HEK293 (cell line): ENCODE measurements around the gene AEN.
A peak's percentile ranks its signal among the peaks of the same experiment; 100 is the strongest.
"Not testable (repeated sequence)": the region's sequence is repeated elsewhere in the genome, so short reads cannot be mapped to it uniquely, and the experiment has no call there.

ENCODE experiments used
- CTCF ChIA-PET: fragments of 350-600 bp; formaldehyde crosslinking; extraction: SDS; loops from one replicate; lab custom pipeline; 2021; ENCODE audit warnings: antibody characterized with exemption; lab: Yijun Ruan, JAX
- POLR2A ChIA-PET: fragments of 300-600 bp; formaldehyde crosslinking; extraction: SDS; loops from one replicate; lab custom pipeline; 2020; ENCODE audit warnings: antibody characterized with exemption, inconsistent platforms; lab: Yijun Ruan, JAX
- H3K27ac ChIP-seq: fragments of 200-500 bp; sonication (Bioruptor generic); 2 replicates; pipeline ENCODE4 v1.5.1; 2014; ENCODE audit warnings: low read depth, low read length, control low read depth, inconsistent platforms; ENCODE audit errors: extremely low read depth
- H3K36me3 ChIP-seq, 2 experiments: fragments of 200-500 bp in 1 of 2; sonication (Bioruptor generic) in 1 of 2; 1 replicate in 1 of 2; 2 replicates in 1 of 2; pipeline ENCODE4 v1.5.1; 2014 to 2017; ENCODE audit warnings: inconsistent platforms in 2 of 2, low read length in 2 of 2; ENCODE audit not compliant: control insufficient read depth in 2 of 2, insufficient read depth in 1 of 2
- H3K4me1 ChIP-seq: fragments of 200-500 bp; sonication (Bioruptor generic); 2 replicates; pipeline ENCODE4 v1.5.1; 2014; ENCODE audit warnings: mild to moderate bottlenecking, low read length, inconsistent platforms; ENCODE audit not compliant: control insufficient read depth, insufficient read depth
- H3K4me3 ChIP-seq: 2 replicates; pipeline ENCODE4 v1.5.1; 2011; ENCODE audit warnings: low read depth, mild to moderate bottlenecking, control low read depth, low read length, moderate library complexity
- H3K9me3 ChIP-seq: fragments of 200-500 bp; sonication (Bioruptor generic); 2 replicates; pipeline ENCODE4 v1.5.1; 2014; ENCODE audit warnings: low read depth, low read length, inconsistent platforms; ENCODE audit not compliant: control insufficient read depth, insufficient read depth
- AEBP2 ChIP-seq: fragments of 450-650 bp; formaldehyde crosslinking; IDR thresholded peaks from 2 replicates; pipeline ENCODE4 v1.5.1; 2016; ENCODE audit warnings: missing biosample characterization, missing genetic modification characterization, borderline replicate concordance
- BCL11B ChIP-seq: fragments of 450-650 bp; formaldehyde crosslinking; IDR thresholded peaks from 2 replicates; pipeline ENCODE4 v1.5.1; 2016; ENCODE audit warnings: low read depth, missing biosample characterization, missing genetic modification characterization
- IKZF3 ChIP-seq: fragments of 450-650 bp; IDR thresholded peaks from 2 replicates; pipeline ENCODE4 v1.5.0; 2018; ENCODE audit warnings: missing biosample characterization, mild to moderate bottlenecking, missing genetic modification characterization, moderate library complexity
- KLF16 ChIP-seq: fragments of 450-650 bp; formaldehyde crosslinking; IDR thresholded peaks from 2 replicates; pipeline ENCODE4 v1.5.1; 2017; ENCODE audit warnings: missing biosample characterization, missing genetic modification characterization
- KLF9 ChIP-seq: fragments of 450-650 bp; formaldehyde crosslinking; IDR thresholded peaks from 2 replicates; pipeline ENCODE4 v1.5.1; 2016; ENCODE audit warnings: missing biosample characterization, missing genetic modification characterization, low read depth
- PRDM1 ChIP-seq: fragments of 450-650 bp; formaldehyde crosslinking; IDR thresholded peaks from 2 replicates; pipeline ENCODE4; 2016; ENCODE audit warnings: missing biosample characterization, missing genetic modification characterization
- RBAK ChIP-seq: fragments of 450-650 bp; formaldehyde crosslinking; IDR thresholded peaks from 2 replicates; pipeline ENCODE4 v1.5.1; 2016; ENCODE audit warnings: missing biosample characterization, missing genetic modification characterization
- SCRT1 ChIP-seq: fragments of 450-650 bp; formaldehyde crosslinking; IDR thresholded peaks from 2 replicates; pipeline ENCODE4 v1.5.1; 2016; ENCODE audit warnings: missing biosample characterization, missing genetic modification characterization, borderline replicate concordance
- ZBTB21 ChIP-seq: fragments of 450-650 bp; formaldehyde crosslinking; IDR thresholded peaks from 2 replicates; pipeline ENCODE4 v1.5.1; 2017; ENCODE audit warnings: missing biosample characterization, missing genetic modification characterization
- ZNF174 ChIP-seq: fragments of 450-650 bp; formaldehyde crosslinking; IDR thresholded peaks from 2 replicates; pipeline ENCODE4 v1.5.0; 2017; ENCODE audit warnings: missing biosample characterization, mild to moderate bottlenecking, missing genetic modification characterization
- ZNF19 ChIP-seq: fragments of 450-650 bp; formaldehyde crosslinking; IDR thresholded peaks from 2 replicates; pipeline ENCODE4; 2016; ENCODE audit warnings: missing biosample characterization, missing genetic modification characterization, low read depth
- ZNF239 ChIP-seq: fragments of 450-650 bp; formaldehyde crosslinking; IDR thresholded peaks from 2 replicates; pipeline ENCODE4 v1.5.1; 2016; ENCODE audit warnings: missing biosample characterization, missing genetic modification characterization
- ZNF426 ChIP-seq: fragments of 450-650 bp; formaldehyde crosslinking; IDR thresholded peaks from 2 replicates; pipeline ENCODE4 v1.5.1; 2017; ENCODE audit warnings: missing biosample characterization, missing genetic modification characterization, mild to moderate bottlenecking, inconsistent platforms, moderate library complexity
- ZNF529 ChIP-seq: fragments of 450-650 bp; formaldehyde crosslinking; IDR thresholded peaks from 2 replicates; pipeline ENCODE4 v1.5.1; 2017; ENCODE audit warnings: missing genetic modification characterization, missing biosample characterization; ENCODE audit not compliant: insufficient replicate concordance
- ZNF561 ChIP-seq: fragments of 450-650 bp; IDR thresholded peaks from 2 replicates; pipeline ENCODE4 v1.5.1; 2018; ENCODE audit warnings: missing biosample characterization, missing genetic modification characterization, borderline replicate concordance
- ZNF624 ChIP-seq: fragments of 450-650 bp; formaldehyde crosslinking; IDR thresholded peaks from 2 replicates; pipeline ENCODE4 v1.5.1; 2017; ENCODE audit warnings: missing biosample characterization, missing genetic modification characterization
- ZNF629 ChIP-seq: fragments of 450-650 bp; formaldehyde crosslinking; IDR thresholded peaks from 2 replicates; pipeline ENCODE4 v1.5.1; 2017; ENCODE audit warnings: missing biosample characterization, missing genetic modification characterization
- ZNF670 ChIP-seq: fragments of 450-650 bp; formaldehyde crosslinking; IDR thresholded peaks from 2 replicates; pipeline ENCODE4 v1.5.1; 2016; ENCODE audit warnings: missing biosample characterization, missing genetic modification characterization, low read depth
- ZNF747 ChIP-seq: fragments of 450-650 bp; formaldehyde crosslinking; IDR thresholded peaks from 2 replicates; pipeline ENCODE4 v1.5.1; 2016; ENCODE audit warnings: missing biosample characterization, missing genetic modification characterization
- TF ChIP-seq, protein P1 (sequence below): fragments of 450-650 bp; formaldehyde crosslinking; IDR thresholded peaks from 2 replicates; pipeline ENCODE4 v1.5.1; 2016; ENCODE audit warnings: missing biosample characterization, missing genetic modification characterization
- TF ChIP-seq, protein P2 (sequence below): fragments of 450-650 bp; formaldehyde crosslinking; IDR thresholded peaks from 2 replicates; pipeline ENCODE4 v1.5.1; 2017; ENCODE audit warnings: missing biosample characterization, missing genetic modification characterization

The AEN gene

GRCh38 chr15:88632797-88633196 is 11.7 kb downstream of the AEN start:
- H3K9me3 ChIP-seq, H3K27ac ChIP-seq, H3K4me1 ChIP-seq, H3K4me3 ChIP-seq, CTCF ChIA-PET: not testable (repeated sequence)
- H3K36me3 ChIP-seq: peaks cover 70 to 74% of the 10 kb centered on the region in 2 experiments
- POLR2A ChIA-PET: interaction anchor here (0.8 to 1.3 kb wide), 3 partner anchors 9 to 165 kb away, joined by 3 to 8 read pairs (median 4); partner anchors contain the start of genes AEN, MRPL46 and MRPS11
- peak; percentile 63 for TF ChIP-seq PRDM1

GRCh38 chr15:88634449-88634848 is 13.3 kb downstream of the AEN start:
- H3K9me3 ChIP-seq: no peaks in the 10 kb centered on the region
- ChIA-PET POLR2A (interaction anchor here (0.6 kb wide), 1 partner anchor 586 kb away, joined by 3 read pairs; no protein-coding TSS in a partner anchor), CTCF (interaction anchor here (0.5 to 1.2 kb wide), 2 partner anchors 19 to 25 kb away, joined by 3 to 5 read pairs; no protein-coding TSS in a partner anchor)
- peaks cover 57 to 58% of the 10 kb centered on the region in 2 experiments for H3K36me3 ChIP-seq
- peaks cover 6% of the 10 kb centered on the region; the same call in 1 of the 2 replicates for H3K4me1 ChIP-seq
- no peak overlapping the region for H3K27ac ChIP-seq
- TF ChIP-seq IKZF3 (tag by site-specific recombination): no peak
- TF ChIP-seq, protein P1, sequence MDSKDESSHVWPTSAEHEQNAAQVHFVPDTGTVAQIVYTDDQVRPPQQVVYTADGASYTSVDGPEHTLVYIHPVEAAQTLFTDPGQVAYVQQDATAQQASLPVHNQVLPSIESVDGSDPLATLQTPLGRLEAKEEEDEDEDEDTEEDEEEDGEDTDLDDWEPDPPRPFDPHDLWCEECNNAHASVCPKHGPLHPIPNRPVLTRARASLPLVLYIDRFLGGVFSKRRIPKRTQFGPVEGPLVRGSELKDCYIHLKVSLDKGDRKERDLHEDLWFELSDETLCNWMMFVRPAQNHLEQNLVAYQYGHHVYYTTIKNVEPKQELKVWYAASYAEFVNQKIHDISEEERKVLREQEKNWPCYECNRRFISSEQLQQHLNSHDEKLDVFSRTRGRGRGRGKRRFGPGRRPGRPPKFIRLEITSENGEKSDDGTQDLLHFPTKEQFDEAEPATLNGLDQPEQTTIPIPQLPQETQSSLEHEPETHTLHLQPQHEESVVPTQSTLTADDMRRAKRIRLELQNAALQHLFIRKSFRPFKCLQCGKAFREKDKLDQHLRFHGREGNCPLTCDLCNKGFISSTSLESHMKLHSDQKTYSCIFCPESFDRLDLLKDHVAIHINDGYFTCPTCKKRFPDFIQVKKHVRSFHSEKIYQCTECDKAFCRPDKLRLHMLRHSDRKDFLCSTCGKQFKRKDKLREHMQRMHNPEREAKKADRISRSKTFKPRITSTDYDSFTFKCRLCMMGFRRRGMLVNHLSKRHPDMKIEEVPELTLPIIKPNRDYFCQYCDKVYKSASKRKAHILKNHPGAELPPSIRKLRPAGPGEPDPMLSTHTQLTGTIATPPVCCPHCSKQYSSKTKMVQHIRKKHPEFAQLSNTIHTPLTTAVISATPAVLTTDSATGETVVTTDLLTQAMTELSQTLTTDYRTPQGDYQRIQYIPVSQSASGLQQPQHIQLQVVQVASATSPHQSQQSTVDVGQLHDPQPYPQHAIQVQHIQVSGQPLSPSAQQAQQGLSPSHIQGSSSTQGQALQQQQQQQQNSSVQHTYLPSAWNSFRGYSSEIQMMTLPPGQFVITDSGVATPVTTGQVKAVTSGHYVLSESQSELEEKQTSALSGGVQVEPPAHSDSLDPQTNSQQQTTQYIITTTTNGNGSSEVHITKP (tag by site-specific recombination): peak; percentile 71
- no peak overlapping the region for H3K4me3 ChIP-seq

- ChIA-PET CTCF (no interaction called here), POLR2A (no interaction called here)
- Histone ChIP-seq H3K36me3 (peaks cover 49% of the 10 kb centered on the region in 2 experiments), H3K4me3 (no peak overlapping the region), H3K9me3 (no peaks in the 10 kb centered on the region)
- TF ChIP-seq ZNF624 (tag by site-specific recombination): no peak
- TF ChIP-seq, protein P2, sequence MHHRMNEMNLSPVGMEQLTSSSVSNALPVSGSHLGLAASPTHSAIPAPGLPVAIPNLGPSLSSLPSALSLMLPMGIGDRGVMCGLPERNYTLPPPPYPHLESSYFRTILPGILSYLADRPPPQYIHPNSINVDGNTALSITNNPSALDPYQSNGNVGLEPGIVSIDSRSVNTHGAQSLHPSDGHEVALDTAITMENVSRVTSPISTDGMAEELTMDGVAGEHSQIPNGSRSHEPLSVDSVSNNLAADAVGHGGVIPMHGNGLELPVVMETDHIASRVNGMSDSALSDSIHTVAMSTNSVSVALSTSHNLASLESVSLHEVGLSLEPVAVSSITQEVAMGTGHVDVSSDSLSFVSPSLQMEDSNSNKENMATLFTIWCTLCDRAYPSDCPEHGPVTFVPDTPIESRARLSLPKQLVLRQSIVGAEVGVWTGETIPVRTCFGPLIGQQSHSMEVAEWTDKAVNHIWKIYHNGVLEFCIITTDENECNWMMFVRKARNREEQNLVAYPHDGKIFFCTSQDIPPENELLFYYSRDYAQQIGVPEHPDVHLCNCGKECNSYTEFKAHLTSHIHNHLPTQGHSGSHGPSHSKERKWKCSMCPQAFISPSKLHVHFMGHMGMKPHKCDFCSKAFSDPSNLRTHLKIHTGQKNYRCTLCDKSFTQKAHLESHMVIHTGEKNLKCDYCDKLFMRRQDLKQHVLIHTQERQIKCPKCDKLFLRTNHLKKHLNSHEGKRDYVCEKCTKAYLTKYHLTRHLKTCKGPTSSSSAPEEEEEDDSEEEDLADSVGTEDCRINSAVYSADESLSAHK (tag by site-specific recombination): no peak
- no peak for TF ChIP-seq ZNF561 (tag by site-specific recombination)
- no peak for TF ChIP-seq ZNF747 (tag by site-specific recombination)
- TF ChIP-seq ZNF670 (tag by site-specific recombination): no peak
- no peak for TF ChIP-seq BCL11B (tag by site-specific recombination)
- no peak for TF ChIP-seq ZNF426 (tag by site-specific recombination)
- no peak for TF ChIP-seq ZNF629
- TF ChIP-seq ZBTB21 (tag by site-specific recombination): no peak
- no peak for TF ChIP-seq KLF16 (tag by site-specific recombination)
- no peak for TF ChIP-seq ZNF239 (tag by site-specific recombination)
- TF ChIP-seq KLF9 (tag by site-specific recombination): no peak
- TF ChIP-seq ZNF19 (tag by site-specific recombination): no peak
- TF ChIP-seq PRDM1: no peak
- TF ChIP-seq ZNF174 (tag by site-specific recombination): no peak
- no peak for TF ChIP-seq RBAK (tag by site-specific recombination)
- TF ChIP-seq AEBP2 (tag by site-specific recombination): no peak
- no peak for TF ChIP-seq SCRT1 (tag by site-specific recombination)
- no peak for TF ChIP-seq ZNF529 (tag by site-specific recombination)
- TF ChIP-seq, all 188 proteins: peak for 0
- Histone ChIP-seq H3K27ac (no peak overlapping the region), H3K4me1 (peaks cover 6% of the 10 kb centered on the region; the same call in 1 of the 2 replicates)
These were observed 14.2 kb downstream of the AEN start for GRCh38 chr15:88635318-88635717.
